GM21528 (cell line): Measurements from ENCODE around the gene KRT34.
"Not testable (repeated sequence)": the region's sequence is repeated elsewhere in the genome, so short reads cannot be mapped to it uniquely, and the experiment has no call there.

Experiments used
- ATAC-seq: cut with Tn5 transposase; IDR thresholded peaks from one replicate; pipeline ENCODE4 v1.9.1; 2021; ENCODE audit warnings: mild to moderate bottlenecking, moderate library complexity; ENCODE audit not compliant: unreplicated experiment, low FRiP score

The KRT34 gene

GRCh38 chr17:41381943-41382342 is at the start of gene KRT34:
Gene KRT34 (minus strand): TSS chr17:41382306. CDS start chr17:41382246, 60 bp downstream.
- ATAC-seq: not testable (repeated sequence)

- not testable (repeated sequence) for ATAC-seq
Observed at GRCh38 chr17:41430376-41430775, 48.3 kb upstream of the KRT34 start.

GRCh38 chr17:41429667-41430066 is 47.6 kb upstream of the KRT34 start:
- ATAC-seq: no peak

GRCh38 chr17:41428591-41429291 is 46.6 kb upstream of the KRT34 start:
- no peak for ATAC-seq

GRCh38 chr17:41424111-41424635 is 42.1 kb upstream of the KRT34 start, which contains the start of gene KRT37:
Gene KRT37 (minus strand): TSS chr17:41424585. CDS start chr17:41424523, 62 bp downstream.
- no peak for ATAC-seq

GRCh38 chr17:41422586-41422985 is 40.5 kb upstream of the KRT34 start:
- not testable (repeated sequence) for ATAC-seq

- no peak for ATAC-seq
Observed at GRCh38 chr17:41421617-41422016, 39.5 kb upstream of the KRT34 start.

- ATAC-seq: no peak
Observed at GRCh38 chr17:41421116-41421515, 39.0 kb upstream of the KRT34 start.

GRCh38 chr17:41420134-41420533 is 38.0 kb upstream of the KRT34 start:
- ATAC-seq: no peak

- no peak for ATAC-seq
Observed at GRCh38 chr17:41419716-41420115, 37.6 kb upstream of the KRT34 start.

GRCh38 chr17:41418116-41418860 is 36.2 kb upstream of the KRT34 start:
- no peak for ATAC-seq

- no peak for ATAC-seq
Observed at GRCh38 chr17:41417576-41418015, 35.5 kb upstream of the KRT34 start.

GRCh38 chr17:41417127-41417526 is 35.0 kb upstream of the KRT34 start:
- ATAC-seq: no peak

- ATAC-seq: no peak
Observed at GRCh38 chr17:41416479-41416878, 34.4 kb upstream of the KRT34 start.

GRCh38 chr17:41415833-41416335 is 33.8 kb upstream of the KRT34 start:
- ATAC-seq: no peak

- ATAC-seq: no peak
Observed at GRCh38 chr17:41415411-41415810, 33.3 kb upstream of the KRT34 start.

GRCh38 chr17:41413982-41414381 is 31.9 kb upstream of the KRT34 start:
- no peak for ATAC-seq

- no peak for ATAC-seq
Observed at GRCh38 chr17:41413353-41413957, 31.3 kb upstream of the KRT34 start.

- no peak for ATAC-seq
Observed at GRCh38 chr17:41411072-41411840, 29.1 kb upstream of the KRT34 start.

GRCh38 chr17:41407226-41407625 is 25.1 kb upstream of the KRT34 start:
- ATAC-seq: no peak
